GM21529 (cell line): ENCODE data around the gene RAB26.
"Not testable (repeated sequence)": the region's sequence is repeated elsewhere in the genome, so short reads cannot be mapped to it uniquely, and the experiment has no call there.

ENCODE experiments used
- ATAC-seq: cut with Tn5 transposase; IDR thresholded peaks from one replicate; pipeline ENCODE4 v1.9.1; 2021; ENCODE audit not compliant: unreplicated experiment

Gene RAB26

DNA sequence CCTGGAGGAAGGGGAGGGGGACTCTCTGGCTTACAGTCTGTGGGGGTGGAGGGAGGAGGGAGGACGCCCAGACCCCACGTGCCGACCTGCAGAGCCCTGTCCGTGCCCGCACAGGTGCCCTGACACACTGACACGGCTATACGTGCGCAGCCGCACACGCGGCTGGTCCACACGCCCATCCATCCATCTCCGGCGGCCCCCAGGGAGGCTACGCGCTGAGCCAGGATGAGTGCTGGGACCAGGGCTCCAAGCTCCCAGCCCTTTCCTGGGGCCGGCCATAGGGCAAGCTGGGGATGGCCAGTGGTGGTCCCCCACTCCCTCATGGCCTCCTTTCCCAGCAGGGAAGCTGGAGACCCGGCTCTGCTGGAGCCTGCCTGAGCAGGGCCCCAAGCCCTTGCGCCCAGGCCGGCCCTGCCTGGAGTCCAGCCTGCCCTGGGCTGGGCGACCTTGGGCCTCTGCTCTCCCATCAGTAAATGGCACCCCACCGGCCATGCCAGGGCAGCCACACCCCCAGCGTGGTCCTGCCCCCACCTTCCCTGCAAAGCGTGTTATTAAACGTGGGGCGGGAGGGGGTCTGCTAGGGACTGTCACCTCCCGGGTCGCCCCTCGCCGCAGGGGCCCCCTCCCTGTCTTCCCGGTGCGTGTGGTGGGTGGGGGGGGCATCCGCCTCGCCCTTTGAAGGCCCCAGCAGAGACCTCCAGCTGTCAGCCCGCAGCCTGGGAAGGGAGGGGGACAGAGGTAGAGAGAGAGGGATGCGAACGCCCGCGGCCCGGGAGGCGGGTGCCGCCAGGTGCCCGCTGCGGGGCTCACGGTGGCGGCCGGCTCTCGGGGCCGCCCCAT is 47.1 kb downstream of the RAB26 start:
- ATAC-seq: no peak

DNA sequence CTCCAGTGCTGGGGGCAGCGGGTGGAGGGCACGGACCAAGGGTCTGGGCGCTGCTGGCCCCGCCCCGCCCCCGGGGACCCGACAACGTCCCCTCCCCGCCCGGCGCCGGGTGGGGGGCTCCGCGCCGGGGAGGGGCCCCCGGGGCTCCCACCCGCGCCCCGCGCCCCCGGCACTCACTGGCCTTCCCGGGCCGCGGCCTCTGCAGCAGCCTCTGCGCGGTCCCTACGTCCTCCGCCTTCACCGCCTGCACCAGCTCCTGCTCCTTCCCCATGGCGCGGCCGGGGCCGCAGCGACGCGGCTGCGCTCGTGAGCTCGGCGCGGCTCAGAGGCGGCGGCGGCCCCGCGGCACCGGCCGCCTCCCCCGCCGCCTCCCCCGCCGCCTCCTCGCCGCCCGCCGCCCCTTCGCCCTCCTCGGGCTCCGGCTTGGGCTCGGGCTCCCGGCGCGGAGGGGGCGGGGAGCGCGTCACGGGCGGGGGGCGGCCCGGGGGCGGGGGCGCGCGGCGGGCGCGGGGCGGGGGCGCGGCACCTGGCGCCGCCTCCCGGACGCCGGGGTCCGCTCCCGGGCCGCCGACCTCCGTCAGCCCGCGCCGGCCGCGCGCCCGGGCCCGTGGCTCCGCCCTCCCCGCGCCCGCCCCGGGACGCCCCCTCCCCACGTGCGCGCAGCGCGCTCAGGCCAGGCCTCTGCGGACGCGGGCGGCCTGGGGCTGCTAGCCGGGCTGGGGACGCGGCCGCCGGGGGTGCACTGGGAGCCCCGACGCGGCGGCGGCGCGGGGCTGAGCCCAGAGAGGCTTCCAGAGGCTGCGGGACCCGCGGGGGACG is 47.9 kb downstream of the RAB26 start, which contains the start of gene CASKIN1:
TSS of gene CASKIN1 (minus strand) at position 444 of the 819 bp plus-strand sequence. CDS start at position 271, 173 bp downstream.
- ATAC-seq: no peak

DNA sequence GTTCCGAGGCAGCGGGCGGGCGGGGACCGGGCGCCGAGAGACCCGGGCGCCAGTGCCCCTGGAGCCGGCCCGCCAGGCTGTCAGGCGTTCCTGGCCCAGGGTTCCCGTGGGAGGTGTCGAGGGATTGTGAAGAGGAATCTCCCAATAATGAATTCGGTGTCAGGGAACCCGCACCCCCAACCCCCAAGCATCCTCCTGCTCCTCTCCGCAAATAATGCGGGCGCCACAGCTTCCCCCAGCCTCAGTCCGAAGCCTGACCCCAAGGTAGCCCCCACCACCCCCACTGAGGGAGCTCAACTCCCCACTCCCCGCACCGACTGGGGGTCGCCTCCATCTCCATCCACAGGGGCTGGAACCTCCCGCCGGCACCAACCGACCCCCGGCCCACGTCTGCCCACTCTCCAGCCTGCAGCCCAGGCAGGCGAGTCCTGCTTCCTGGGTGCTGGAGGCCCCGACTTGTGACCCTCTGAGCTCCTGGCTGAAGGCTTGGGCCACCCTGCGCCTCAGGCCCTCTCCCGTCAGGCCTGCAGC is 48.6 kb downstream of the RAB26 start:
- ATAC-seq: no peak

DNA sequence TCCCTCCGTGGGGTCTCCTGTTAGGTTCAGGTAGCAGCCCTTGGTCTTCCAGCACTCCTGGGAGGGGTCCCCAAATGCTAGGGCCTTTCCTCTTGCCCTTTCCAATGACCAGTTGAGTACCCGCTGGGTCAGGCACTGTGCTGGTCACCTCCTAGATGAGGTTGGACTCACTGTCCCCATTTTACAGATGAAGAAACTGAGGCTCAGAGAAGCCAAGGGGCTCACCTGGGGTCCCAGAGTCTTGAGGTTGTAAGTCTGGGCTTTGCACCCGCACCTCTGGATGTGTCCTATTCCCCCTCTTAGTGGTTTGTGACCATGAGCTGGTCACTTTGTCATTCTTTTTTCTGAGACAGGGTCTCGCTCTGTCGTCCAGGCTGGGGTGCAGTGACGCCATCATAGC is 49.3 kb downstream of the RAB26 start:
- ATAC-seq: no peak

DNA sequence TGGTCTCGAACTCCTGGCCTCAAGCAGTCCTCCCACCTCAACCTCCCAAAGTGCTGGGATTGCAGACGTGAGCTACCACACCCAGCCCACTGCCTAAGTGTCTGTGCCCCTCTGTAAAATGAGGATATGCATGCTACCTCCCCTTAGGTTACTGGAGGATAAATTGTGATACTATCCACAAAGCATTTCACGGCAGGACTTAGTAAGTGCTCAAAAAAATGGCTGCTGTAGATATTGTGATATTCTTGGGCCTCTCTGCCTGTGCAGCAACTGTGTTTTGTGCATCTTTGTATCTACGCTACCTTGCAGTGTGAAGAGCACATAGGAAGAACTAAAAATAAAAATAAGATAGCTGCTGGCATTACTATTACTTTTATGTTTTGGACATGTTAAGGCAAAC is 49.9 kb downstream of the RAB26 start:
- ATAC-seq: no peak

DNA sequence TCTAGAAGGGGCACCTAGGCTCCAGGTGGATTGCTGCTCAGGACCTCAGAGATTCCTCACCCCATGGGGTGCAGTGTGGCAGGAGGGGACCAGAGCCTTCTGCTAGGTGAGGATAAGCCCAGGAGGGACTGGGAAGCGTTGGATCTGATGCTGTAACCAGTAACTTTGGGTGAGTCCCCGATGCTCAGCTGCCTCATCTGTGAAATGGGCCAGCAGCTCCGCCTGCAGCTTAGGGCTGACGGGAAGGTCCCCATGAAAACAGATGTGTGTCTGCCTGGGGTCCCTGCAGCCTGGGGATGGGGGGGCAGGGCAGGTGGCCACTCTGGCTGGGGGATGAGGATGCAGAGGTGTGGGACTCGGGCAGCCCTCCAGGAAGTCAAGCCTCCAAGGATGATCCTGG is 50.7 kb downstream of the RAB26 start:
- no peak for ATAC-seq

DNA sequence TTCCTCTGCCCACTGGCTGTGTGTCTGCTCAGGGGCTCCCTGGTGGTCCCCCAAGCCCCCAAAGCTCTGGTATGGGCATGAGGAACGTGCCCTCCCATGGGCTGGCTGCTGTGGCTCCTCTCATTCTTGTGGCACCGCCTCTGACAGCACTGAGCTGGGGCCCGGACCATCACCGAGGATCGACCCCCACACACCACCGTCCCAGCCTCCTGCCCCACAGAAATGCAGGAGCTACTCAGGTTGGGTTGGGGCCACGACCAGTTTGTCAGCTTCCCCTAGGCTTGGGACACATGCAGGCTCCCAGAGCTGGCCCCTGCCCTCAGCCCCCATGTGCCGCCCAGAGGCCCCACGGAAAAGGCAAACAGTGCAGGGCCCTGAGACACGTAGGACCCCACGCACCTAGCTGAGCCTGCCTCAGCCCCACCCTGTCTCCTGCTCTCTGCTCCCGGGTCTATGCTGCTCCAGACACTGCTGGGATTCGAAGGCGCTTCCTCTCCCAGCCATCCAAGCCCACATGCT is 51.3 kb downstream of the RAB26 start:
- ATAC-seq: no peak

DNA sequence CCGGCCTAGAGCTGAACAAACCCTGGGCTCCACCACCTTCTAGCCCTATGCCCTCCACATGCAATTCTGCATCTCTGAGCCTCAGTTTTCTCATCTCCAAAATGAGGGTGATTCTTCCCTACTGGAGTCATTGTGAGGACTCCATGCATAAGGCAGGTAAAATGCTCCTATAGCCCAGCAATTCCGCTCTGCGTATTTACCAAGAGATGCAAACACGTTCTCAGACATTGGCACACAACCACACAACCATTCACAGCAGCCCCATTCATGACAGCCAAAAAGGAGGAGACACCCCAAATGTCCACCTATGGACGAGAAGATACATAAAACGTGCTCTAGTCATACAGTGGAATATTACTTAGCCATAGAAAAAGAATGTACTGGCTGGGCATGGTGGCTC is 51.9 kb downstream of the RAB26 start:
- no peak for ATAC-seq

DNA sequence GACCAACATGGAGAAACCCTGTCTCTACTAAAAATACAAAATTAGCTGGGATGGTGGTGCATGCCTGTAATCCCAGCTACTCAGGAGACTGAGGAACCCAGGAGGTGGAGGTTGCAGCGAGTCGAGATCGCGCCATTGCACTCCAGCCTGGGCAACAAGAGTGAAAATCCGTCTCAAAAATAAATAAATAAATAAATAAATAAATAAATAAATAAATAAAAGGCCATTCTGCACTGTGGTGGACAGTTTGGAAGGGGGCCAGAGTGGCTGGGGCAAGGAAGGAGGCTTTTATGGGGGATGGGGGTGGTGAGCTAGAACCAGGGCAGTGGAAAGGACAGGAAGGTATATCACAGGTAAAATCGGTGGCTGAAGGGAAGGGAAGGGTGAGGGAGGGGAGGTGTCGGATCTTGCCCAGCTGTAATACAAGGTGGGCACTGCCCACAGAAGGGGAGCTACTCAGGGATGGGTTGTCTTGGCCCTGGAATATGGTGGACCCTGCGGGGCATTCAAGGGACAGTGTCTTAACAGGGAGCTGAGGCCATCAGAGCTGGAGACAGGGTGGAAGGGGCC is 54.8 kb downstream of the RAB26 start:
- ATAC-seq: not testable (repeated sequence)
